GM10266 (cell line): ENCODE results near the gene GALNTL6.

Experiments used
- DNase-seq: peaks from one replicate; pipeline ENCODE4 v3.0.0; 2012; ENCODE audit errors: extremely low spot score
- CTCF ChIP-seq: IDR thresholded peaks from 2 replicates; pipeline ENCODE4 v1.5.1; 2012; ENCODE audit warnings: mild to moderate bottlenecking, low read depth; ENCODE audit not compliant: control insufficient read depth, insufficient read depth; ENCODE audit errors: missing control alignments

Gene GALNTL6

GRCh38 chr4:172521248-172521647, 708.0 kb downstream of the GALNTL6 start:
- no peak for TF ChIP-seq CTCF
- DNase-seq: no peak

- no peak for DNase-seq
- TF ChIP-seq CTCF: no peak
These were observed 708.5 kb downstream of the GALNTL6 start for GRCh38 chr4:172521680-172522079.

- no peak for DNase-seq
- TF ChIP-seq CTCF: no peak
These were observed 730.0 kb downstream of the GALNTL6 start for GRCh38 chr4:172543249-172543648.

- TF ChIP-seq CTCF: no peak
- no peak for DNase-seq
These were observed 733.6 kb downstream of the GALNTL6 start for GRCh38 chr4:172546782-172547181.

- DNase-seq: no peak
- no peak for TF ChIP-seq CTCF
These were observed 734.5 kb downstream of the GALNTL6 start for GRCh38 chr4:172547724-172548123.

- TF ChIP-seq CTCF: no peak
- DNase-seq: no peak
These were observed 740.0 kb downstream of the GALNTL6 start for GRCh38 chr4:172553216-172553615.

- no peak for TF ChIP-seq CTCF
- DNase-seq: no peak
These were observed 741.4 kb downstream of the GALNTL6 start for GRCh38 chr4:172554588-172554987.
